Measurements from ENCODE around the gene IGFALS.

DNA sequence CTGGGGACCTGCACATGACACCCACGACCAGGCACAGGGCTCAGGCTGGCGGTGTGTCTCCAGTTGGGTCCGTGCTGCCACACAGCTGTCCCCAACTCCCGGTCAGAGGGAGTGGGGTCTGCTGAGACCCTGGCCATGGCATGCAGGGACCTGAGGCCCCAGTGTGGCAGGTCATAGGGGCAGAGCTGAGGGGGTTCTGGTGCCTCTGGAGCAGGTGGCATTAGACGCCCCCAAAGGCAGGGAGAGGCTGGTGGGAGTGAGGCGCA, 6.5 kb downstream of the IGFALS start:
- TF ChIP-seq POLR2A (IDR thresholded peaks at IDR 0.05) = no peak
- TF ChIP-seq CTCF (IDR thresholded peaks at IDR 0.05) = no peak

Measured in breast epithelium (tissue), 3 donors.